Measurements from ENCODE around the gene USP13. TPM values are rescaled to one million over a fixed set of nuclear protein-coding genes. Genes with fewer than 3 reads are reported as not detected.

The USP13 gene
- total RNA-seq, 1 experiment from 2014 or later: 22.7 TPM

- H3K9me2 ChIP-seq (ENCODE audit: insufficient read depth): no peaks in the 10 kb centered on the region
- H3K36me3 ChIP-seq (ENCODE audit: control insufficient read depth in 1 of 2, insufficient read depth in 2 of 2, low read length in 2 of 2): no peaks in the 10 kb centered on the region
- H3K4me2 ChIP-seq (ENCODE audit: low read length): no peak overlapping the region
- H3K79me2 ChIP-seq (ENCODE audit: insufficient read depth, low read length): no peaks in the 10 kb centered on the region
- no peaks in the 10 kb centered on the region for H3K9me3 ChIP-seq (ENCODE audit: control insufficient read depth in 1 of 2, insufficient read depth in 1 of 2, low read depth in 1 of 2, low read length in 2 of 2)
- H3K4me3 ChIP-seq (replicated peaks in 1 of 2; ENCODE audit: low read depth in 1 of 2, low read length in 2 of 2): no peak overlapping the region
- H4K20me1 ChIP-seq (ENCODE audit: insufficient read depth): no peaks in the 10 kb centered on the region
- CTCF ChIA-PET: no interaction called here
- H3K27me3 ChIP-seq (ENCODE audit: insufficient read depth, low read length): no peaks in the 10 kb centered on the region
- TF ChIP-seq, protein P1, sequence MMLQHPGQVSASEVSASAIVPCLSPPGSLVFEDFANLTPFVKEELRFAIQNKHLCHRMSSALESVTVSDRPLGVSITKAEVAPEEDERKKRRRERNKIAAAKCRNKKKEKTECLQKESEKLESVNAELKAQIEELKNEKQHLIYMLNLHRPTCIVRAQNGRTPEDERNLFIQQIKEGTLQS (IDR thresholded peaks at IDR 0.05): no peak
- TF ChIP-seq, protein P2, sequence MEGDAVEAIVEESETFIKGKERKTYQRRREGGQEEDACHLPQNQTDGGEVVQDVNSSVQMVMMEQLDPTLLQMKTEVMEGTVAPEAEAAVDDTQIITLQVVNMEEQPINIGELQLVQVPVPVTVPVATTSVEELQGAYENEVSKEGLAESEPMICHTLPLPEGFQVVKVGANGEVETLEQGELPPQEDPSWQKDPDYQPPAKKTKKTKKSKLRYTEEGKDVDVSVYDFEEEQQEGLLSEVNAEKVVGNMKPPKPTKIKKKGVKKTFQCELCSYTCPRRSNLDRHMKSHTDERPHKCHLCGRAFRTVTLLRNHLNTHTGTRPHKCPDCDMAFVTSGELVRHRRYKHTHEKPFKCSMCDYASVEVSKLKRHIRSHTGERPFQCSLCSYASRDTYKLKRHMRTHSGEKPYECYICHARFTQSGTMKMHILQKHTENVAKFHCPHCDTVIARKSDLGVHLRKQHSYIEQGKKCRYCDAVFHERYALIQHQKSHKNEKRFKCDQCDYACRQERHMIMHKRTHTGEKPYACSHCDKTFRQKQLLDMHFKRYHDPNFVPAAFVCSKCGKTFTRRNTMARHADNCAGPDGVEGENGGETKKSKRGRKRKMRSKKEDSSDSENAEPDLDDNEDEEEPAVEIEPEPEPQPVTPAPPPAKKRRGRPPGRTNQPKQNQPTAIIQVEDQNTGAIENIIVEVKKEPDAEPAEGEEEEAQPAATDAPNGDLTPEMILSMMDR (IDR thresholded peaks at IDR 0.05 in 2 of 3, conservative IDR thresholded peaks at IDR 0.05 in 1 of 3; ENCODE audit: borderline replicate concordance in 1 of 3, insufficient read depth in 1 of 3, low read depth in 2 of 3, low read length in 2 of 3): no peak
- TF ChIP-seq TCF7L2 (IDR thresholded peaks at IDR 0.05; ENCODE audit: borderline replicate concordance, extremely low read depth, insufficient read depth, insufficient read length) (no peak), RAD21 (IDR thresholded peaks at IDR 0.05; ENCODE audit: low read depth) (no peak), POLR2AphosphoS5 (IDR thresholded peaks at IDR 0.05; ENCODE audit: low read depth, low read length) (no peak), JUND (IDR thresholded peaks at IDR 0.05) (no peak), ZNF274 (IDR thresholded peaks at IDR 0.05; ENCODE audit: low read depth, low read length) (no peak), POLR2A (IDR thresholded peaks at IDR 0.05; ENCODE audit: borderline replicate concordance, extremely low read depth, insufficient read depth, insufficient read length) (no peak), YY1 (IDR thresholded peaks at IDR 0.05; ENCODE audit: extremely low read depth, insufficient replicate concordance, low read depth, low read length) (no peak), CBX3 (IDR thresholded peaks at IDR 0.05; ENCODE audit: low read depth) (no peak), ELF1 (IDR thresholded peaks at IDR 0.05; ENCODE audit: borderline replicate concordance, low read depth) (no peak), SP1 (IDR thresholded peaks at IDR 0.05; ENCODE audit: low read depth) (no peak), MAX (IDR thresholded peaks at IDR 0.05) (no peak), EZH2 (IDR thresholded peaks at IDR 0.05) (no peak)
- TF ChIP-seq, protein P3, sequence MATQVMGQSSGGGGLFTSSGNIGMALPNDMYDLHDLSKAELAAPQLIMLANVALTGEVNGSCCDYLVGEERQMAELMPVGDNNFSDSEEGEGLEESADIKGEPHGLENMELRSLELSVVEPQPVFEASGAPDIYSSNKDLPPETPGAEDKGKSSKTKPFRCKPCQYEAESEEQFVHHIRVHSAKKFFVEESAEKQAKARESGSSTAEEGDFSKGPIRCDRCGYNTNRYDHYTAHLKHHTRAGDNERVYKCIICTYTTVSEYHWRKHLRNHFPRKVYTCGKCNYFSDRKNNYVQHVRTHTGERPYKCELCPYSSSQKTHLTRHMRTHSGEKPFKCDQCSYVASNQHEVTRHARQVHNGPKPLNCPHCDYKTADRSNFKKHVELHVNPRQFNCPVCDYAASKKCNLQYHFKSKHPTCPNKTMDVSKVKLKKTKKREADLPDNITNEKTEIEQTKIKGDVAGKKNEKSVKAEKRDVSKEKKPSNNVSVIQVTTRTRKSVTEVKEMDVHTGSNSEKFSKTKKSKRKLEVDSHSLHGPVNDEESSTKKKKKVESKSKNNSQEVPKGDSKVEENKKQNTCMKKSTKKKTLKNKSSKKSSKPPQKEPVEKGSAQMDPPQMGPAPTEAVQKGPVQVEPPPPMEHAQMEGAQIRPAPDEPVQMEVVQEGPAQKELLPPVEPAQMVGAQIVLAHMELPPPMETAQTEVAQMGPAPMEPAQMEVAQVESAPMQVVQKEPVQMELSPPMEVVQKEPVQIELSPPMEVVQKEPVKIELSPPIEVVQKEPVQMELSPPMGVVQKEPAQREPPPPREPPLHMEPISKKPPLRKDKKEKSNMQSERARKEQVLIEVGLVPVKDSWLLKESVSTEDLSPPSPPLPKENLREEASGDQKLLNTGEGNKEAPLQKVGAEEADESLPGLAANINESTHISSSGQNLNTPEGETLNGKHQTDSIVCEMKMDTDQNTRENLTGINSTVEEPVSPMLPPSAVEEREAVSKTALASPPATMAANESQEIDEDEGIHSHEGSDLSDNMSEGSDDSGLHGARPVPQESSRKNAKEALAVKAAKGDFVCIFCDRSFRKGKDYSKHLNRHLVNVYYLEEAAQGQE (IDR thresholded peaks at IDR 0.05; ENCODE audit: low read depth): no peak
- H3K27ac ChIP-seq (ENCODE audit: low read depth, low read length): no peak overlapping the region
- no peak overlapping the region for H3K9ac ChIP-seq (ENCODE audit: low read length)
- no peak overlapping the region for H2AFZ ChIP-seq (ENCODE audit: low read depth, low read length, poor library complexity, severe bottlenecking)
- no peaks in the 10 kb centered on the region for H3K4me1 ChIP-seq (ENCODE audit: control insufficient read depth in 1 of 2, insufficient read depth in 2 of 2, low read length in 2 of 2)
- no TSS peak for BruUV-seq (replicated peaks)
- ATAC-seq (no peak), DNase-seq (ENCODE audit: low read depth, low spot score) (no peak)
- POLR2A ChIA-PET: no interaction called here
- intact Hi-C loops (cut with micrococcal nuclease): no loop called here
- RAD21 ChIA-PET (ENCODE audit: low non-redundant PET in 1 of 2, low total read pairs in 2 of 2, uncharacterized antibody in 2 of 2, unreplicated experiment in 2 of 2): no interaction called here
Measured at GRCh38 chr3:179806177-179806576, 153.3 kb downstream of the USP13 start.

Data from HCT116 (cell line).